K562 (cell line): ENCODE data around the gene CPLANE2. TPM values are rescaled to one million over a fixed set of nuclear protein-coding genes. Genes with fewer than 3 reads are reported as not detected.

Experiments
- ATAC-seq: fragments of 200-7000 bp; cut with Tn5 transposase; 3 replicates; pipeline ENCODE4 v1.9.1; 2020; ENCODE audit warnings: moderate library complexity
- BruUV-seq: library from RNA; stranded (reverse); fragments of 400-500 nt; replicated peaks from 2 replicates; lab custom pipeline; 2021; lab: Mats Ljungman, UMichigan
- CTCF ChIA-PET: fragments of 300-600 bp; formaldehyde crosslinking; extraction: SDS; loops from one replicate; lab custom pipeline; 2021; ENCODE audit warnings: low intra/inter-chr PET ratio; lab: Yijun Ruan, JAX
- POLR2A ChIA-PET: fragments of 300-600, 350-650 bp; sonication (Branson Sonifier 250); formaldehyde crosslinking; extraction: SDS; loops from one replicate; lab custom pipeline; 2021; ENCODE audit warnings: antibody characterized with exemption, inconsistent platforms; lab: Yijun Ruan, JAX
- DNase-seq, 4 experiments: peaks; one replicate each; pipeline versions ENCODE4 v3.0.0 to v3.0.0-alpha.2; 2011 to 2018; ENCODE audit warnings: low spot score in 3 of 4, mixed read lengths in 3 of 4; ENCODE audit errors: extremely low read depth in 1 of 4
- FAIRE-seq: peaks from 2 replicates; lab custom pipeline; 2011; peaks lifted over from hg19 to GRCh38; lab: Jason Lieb, UNC
- H2AFZ ChIP-seq: 2 replicates; pipeline ENCODE4 v1.6.0; 2011; ENCODE audit warnings: low read depth, low read length, control low read depth, inconsistent platforms
- H3K27ac ChIP-seq: fragments of 200-600 bp; 3 replicates; pipeline ENCODE4 v1.8.0; 2011; ENCODE audit warnings: low read depth, mild to moderate bottlenecking, control low read depth, inconsistent platforms, low read length, moderate library complexity, mixed read lengths; ENCODE audit errors: extremely low read depth
- H3K27me3 ChIP-seq, 2 experiments: fragments of 300-600 bp in 1 of 2; 2 replicates in 1 of 2; 3 replicates in 1 of 2; pipeline versions ENCODE4 v1.6.0 to v1.8.0; 2011; ENCODE audit warnings: inconsistent platforms in 2 of 2, low read length in 2 of 2, mild to moderate bottlenecking in 1 of 2, mixed read lengths in 1 of 2, moderate library complexity in 1 of 2; ENCODE audit not compliant: control insufficient read depth in 2 of 2, insufficient read depth in 2 of 2
- H3K36me3 ChIP-seq: fragments of 300-600 bp; 3 replicates; pipeline ENCODE4 v1.8.0; 2011; ENCODE audit warnings: mild to moderate bottlenecking, low read length, inconsistent platforms; ENCODE audit not compliant: control insufficient read depth, insufficient read depth
- H3K4me1 ChIP-seq, 2 experiments: fragments of 200-600 bp in 1 of 2; replicated peaks in 1 of 2; 2 replicates in 1 of 2; 3 replicates in 1 of 2; pipeline versions ENCODE4 v1.5.1 to v1.8.0; 2011; ENCODE audit warnings: inconsistent platforms in 2 of 2, low read length in 2 of 2, mild to moderate bottlenecking in 1 of 2, mixed read lengths in 1 of 2, moderate library complexity in 1 of 2; ENCODE audit not compliant: control insufficient read depth in 2 of 2, insufficient read depth in 2 of 2
- H3K4me2 ChIP-seq: 2 replicates; pipeline ENCODE4 v1.6.1; 2011; ENCODE audit warnings: low read length, control low read depth, inconsistent platforms, mixed read lengths; ENCODE audit not compliant: insufficient read depth
- H3K4me3 ChIP-seq: fragments of 200-600 bp; sonication (generic), shearing (Covaris generic); 2 replicates; pipeline ENCODE4 v1.5.1; 2016; ENCODE audit warnings: control low read depth, inconsistent platforms
- H3K79me2 ChIP-seq: fragments of 200-600 bp; 3 replicates; pipeline ENCODE4 v1.8.0; 2011; ENCODE audit warnings: low read length, inconsistent platforms; ENCODE audit not compliant: control insufficient read depth, insufficient read depth
- H3K9ac ChIP-seq, 2 experiments: 2 replicates each; pipeline versions ENCODE4 v1.6.0 to v1.6.1; 2011; ENCODE audit warnings: low read depth in 2 of 2, low read length in 2 of 2, control low read depth in 1 of 2, inconsistent platforms in 1 of 2, mild to moderate bottlenecking in 1 of 2, mixed read lengths in 1 of 2; ENCODE audit not compliant: insufficient read depth in 1 of 2
- H3K9me1 ChIP-seq: one replicate; pipeline ENCODE4 v1.6.0; 2011; ENCODE audit warnings: inconsistent platforms, mild to moderate bottlenecking, low read length, moderate library complexity; ENCODE audit not compliant: control insufficient read depth, insufficient read depth
- H3K9me3 ChIP-seq: replicated peaks from 2 replicates; pipeline ENCODE4 v1.5.1; 2011; ENCODE audit warnings: low read depth, low read length, inconsistent platforms; ENCODE audit not compliant: control insufficient read depth, insufficient read depth
- H4K20me1 ChIP-seq: replicated peaks from 2 replicates; pipeline ENCODE4 v1.6.1; 2011; ENCODE audit warnings: low read length, inconsistent platforms, mixed read lengths; ENCODE audit not compliant: control insufficient read depth, insufficient read depth
- ARID1B ChIP-seq: fragments of 450-650 bp; IDR thresholded peaks from 2 replicates; pipeline ENCODE4 v1.6.1; 2016; ENCODE audit warnings: antibody characterized with exemption, mild to moderate bottlenecking, inconsistent platforms
- BCOR ChIP-seq: fragments of 450-650 bp; IDR thresholded peaks from 2 replicates; pipeline ENCODE4 v1.6.1; 2016
- KDM1A ChIP-seq, 2 experiments: fragments of 450-650 bp; IDR thresholded peaks; 2 replicates each; pipeline ENCODE4 v1.6.1; 2016; ENCODE audit warnings: mild to moderate bottlenecking in 2 of 2
- NFRKB ChIP-seq: fragments of 450-650 bp; IDR thresholded peaks from 2 replicates; pipeline ENCODE4 v1.6.1; 2016; ENCODE audit warnings: low read depth
- RBM22 ChIP-seq: fragments of 200-400 bp; formaldehyde crosslinking; IDR thresholded peaks from 2 replicates; pipeline ENCODE4 v1.6.1; 2018; ENCODE audit warnings: low read length, low read depth; ENCODE audit not compliant: poor library complexity, severe bottlenecking
- RBM25 ChIP-seq: fragments of 200-400 bp; formaldehyde crosslinking; IDR thresholded peaks from 2 replicates; pipeline ENCODE4 v1.6.1; 2018; ENCODE audit warnings: low read length, low read depth, moderate library complexity; ENCODE audit not compliant: severe bottlenecking
- WGBS: fragments of 100-300 bp; shearing (Covaris generic); methylation state at CpG from one replicate; pipeline ENCODE4 v1.1.6; 2016; ENCODE audit warnings: low coverage, mixed read lengths; ENCODE audit not compliant: insufficient coverage; ENCODE audit errors: missing lambda C conversion rate; 5-methylcytosine and 5-hydroxymethylcytosine counted together
- in situ Hi-C: fragments of 300-500 bp; cut with MboI; formaldehyde crosslinking; loops from 4 replicates; pipeline ENCODE4 v1.15.0; 2018; ENCODE audit warnings: inconsistent platforms, mixed read lengths
- intact Hi-C: fragments of 100-400 bp; cut with micrococcal nuclease; formaldehyde crosslinking; loops from 2 replicates; pipeline ENCODE4 v1.14.2; 2022
- polyA plus RNA-seq, 8 experiments: library from polyadenylated mRNA; depleted of rRNA in 4 of 8; stranded (reverse) in 5 of 8; unstranded in 3 of 8; fragments of >200 nt; fragmentation: Nextera tagmentation in 2 of 8; fragmentation: Illumina TruSeq in 1 of 8; extraction: Ambion mirVana in 2 of 8; extraction: Trizol in 1 of 8; gene quantifications; 2 replicates each; pipeline versions ENCODE4 v1.2.1 to v1.2.3, GENCODE V29; 2011 to 2014; ENCODE audit warnings: inconsistent platforms in 1 of 8, missing spikeins in 1 of 8
- total RNA-seq, 7 experiments: library from RNA; depleted of rRNA in 6 of 7; stranded (reverse); fragments of >200 nt in 6 of 7; fragmentation: Illumina TruSeq in 2 of 7; extraction: Trizol in 2 of 7; gene quantifications; 2 replicates each; pipeline versions ENCODE4 v1.2.1 to v1.2.3, GENCODE V29; 2011 to 2021; ENCODE audit warnings: low replicate concordance in 1 of 7
- TF ChIP-seq, protein P1 (sequence below): fragments of 450-650 bp; formaldehyde crosslinking; IDR thresholded peaks from 2 replicates; pipeline ENCODE4 v1.4.0; 2020; ENCODE audit warnings: mild to moderate bottlenecking, mixed read lengths

CPLANE2 gene
- total and polyA plus RNA-seq, 9 of the 15 experiments (the other 6 are each of a cell fraction or from before 2014, with no cell fraction given) = 0.17 to 20.9 (median 8.1) TPM

DNA sequence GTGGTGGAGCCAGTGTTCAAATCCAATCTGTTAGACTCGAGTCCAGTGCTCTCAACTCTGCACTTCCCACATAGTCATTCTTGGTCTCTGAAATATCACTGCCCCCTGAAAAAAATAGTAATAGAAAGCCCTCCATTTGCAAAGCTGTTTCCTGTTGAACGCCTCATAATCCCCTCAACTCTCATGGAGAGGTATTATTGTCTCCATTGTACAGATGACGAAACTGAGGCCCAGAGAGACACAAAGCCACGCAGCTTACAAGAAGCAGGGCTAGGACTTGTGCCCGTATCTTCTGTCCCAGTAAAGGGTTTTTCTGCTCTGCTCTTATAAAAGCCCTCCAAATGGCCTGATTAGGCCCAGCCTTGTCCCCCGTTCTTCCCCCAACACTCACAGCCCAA lies 18.3 kb downstream of the CPLANE2 start:
- FAIRE-seq = no peak
- POLR2A ChIA-PET = interaction anchor here (1.1 to 3.3 kb wide), 3 partner anchors 10 to 13 kb away, joined by 3 to 21 read pairs (median 8); no protein-coding TSS in a partner anchor
- CTCF ChIA-PET = no interaction called here

DNA sequence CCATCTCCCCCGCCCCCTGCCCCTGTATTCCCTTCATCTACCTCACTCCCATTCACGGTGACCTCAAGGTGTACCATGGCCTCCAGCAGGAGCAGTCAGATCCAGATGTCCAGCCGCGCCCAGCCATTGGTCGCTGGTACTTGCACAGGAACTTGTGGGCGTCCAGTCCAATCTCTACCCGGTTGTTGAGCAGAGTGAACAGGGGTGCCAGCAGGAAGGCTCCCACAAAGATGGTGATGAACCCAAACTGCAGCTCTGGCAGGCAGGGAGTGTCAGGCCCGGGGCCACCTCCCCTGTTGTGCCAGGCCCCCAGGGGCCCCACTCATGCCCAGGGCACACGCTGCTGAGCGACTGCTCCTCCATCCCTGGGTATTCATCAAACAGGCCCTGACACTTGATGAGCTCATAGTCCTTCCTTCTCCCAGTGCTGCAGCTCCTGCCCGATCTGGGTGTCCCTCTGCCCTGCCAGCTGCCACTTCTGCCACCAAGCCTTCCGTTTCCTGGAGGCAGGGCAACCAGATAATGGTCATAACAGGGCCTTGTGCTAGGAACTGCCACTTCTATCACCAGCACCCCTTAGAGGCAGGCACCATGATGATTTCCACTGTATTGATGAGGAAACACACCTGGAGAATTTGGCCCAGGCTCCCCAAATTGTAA lies 18.8 kb downstream of the CPLANE2 start:
- DNase-seq = no peak
- H3K27ac ChIP-seq = no peak overlapping the region
- H2AFZ ChIP-seq = peak overlapping the region; percentile 90
- ATAC-seq = no peak
- H3K27me3 ChIP-seq = no peaks in the 10 kb centered on the region
- H4K20me1 ChIP-seq = no peaks in the 10 kb centered on the region
- FAIRE-seq = no peak
- H3K36me3 ChIP-seq = no peaks in the 10 kb centered on the region
- in situ Hi-C loops (no loop called here), intact Hi-C loops (no loop called here)
- TF ChIP-seq NFRKB = no peak
- TF ChIP-seq, protein P1, sequence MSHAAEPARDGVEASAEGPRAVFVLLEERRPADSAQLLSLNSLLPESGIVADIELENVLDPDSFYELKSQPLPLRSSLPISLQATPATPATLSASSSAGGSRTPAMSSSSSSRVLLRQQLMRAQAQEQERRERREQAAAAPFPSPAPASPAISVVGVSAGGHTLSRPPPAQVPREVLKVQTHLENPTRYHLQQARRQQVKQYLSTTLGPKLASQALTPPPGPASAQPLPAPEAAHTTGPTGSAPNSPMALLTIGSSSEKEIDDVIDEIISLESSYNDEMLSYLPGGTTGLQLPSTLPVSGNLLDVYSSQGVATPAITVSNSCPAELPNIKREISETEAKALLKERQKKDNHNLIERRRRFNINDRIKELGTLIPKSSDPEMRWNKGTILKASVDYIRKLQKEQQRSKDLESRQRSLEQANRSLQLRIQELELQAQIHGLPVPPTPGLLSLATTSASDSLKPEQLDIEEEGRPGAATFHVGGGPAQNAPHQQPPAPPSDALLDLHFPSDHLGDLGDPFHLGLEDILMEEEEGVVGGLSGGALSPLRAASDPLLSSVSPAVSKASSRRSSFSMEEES (CRISPR knock-in tag) = no peak
- ChIA-PET POLR2A (interaction anchor here (0.9 to 3.3 kb wide), 7 partner anchors 8 to 132 kb away, joined by 3 to 21 read pairs (median 4); no protein-coding TSS in a partner anchor), CTCF (no interaction called here)
- H3K4me3 ChIP-seq = no peak overlapping the region
- H3K9me3 ChIP-seq = no peaks in the 10 kb centered on the region
- BruUV-seq = no TSS peak
- H3K4me2 ChIP-seq = peak overlapping the region; percentile 70; the same call in 1 of the 2 replicates
- no peaks in the 10 kb centered on the region for H3K79me2 ChIP-seq
- peaks cover 15 to 27% of the 10 kb centered on the region in 2 experiments; a peak in 4 of 5 replicates for H3K4me1 ChIP-seq
- WGBS = 64% methylated on average over 12 of the region's 12 CpGs
- peak overlapping the region in 1 of 2 experiments; percentile 86; a peak in 2 of 4 replicates for H3K9ac ChIP-seq
- peaks cover 3% of the 10 kb centered on the region for H3K9me1 ChIP-seq

More for the DNA sequence above, 18.3 kb downstream of the CPLANE2 start:
- no TSS peak for BruUV-seq
- H3K9ac ChIP-seq = peak overlapping the region in 1 of 2 experiments; percentile 65; a peak in 2 of 4 replicates
- no peaks in the 10 kb centered on the region for H3K36me3 ChIP-seq
- 47% methylated on average over 6 of the region's 6 CpGs for WGBS
- H3K4me1 ChIP-seq = peaks cover 15 to 27% of the 10 kb centered on the region in 2 experiments; a peak in 4 of 5 replicates
- in situ Hi-C loops (no loop called here), intact Hi-C loops (no loop called here)
- no peaks in the 10 kb centered on the region for H4K20me1 ChIP-seq
- peak; percentile 58 for TF ChIP-seq BCOR
- TF ChIP-seq RBM25 = peak; percentile 83
- TF ChIP-seq RBM22 = no peak
- TF ChIP-seq KDM1A (IDR thresholded peaks at IDR 0.05) = peak; percentile 18 to 19; a peak in 1 of 4 replicates
- TF ChIP-seq ARID1B = no peak
- H3K9me3 ChIP-seq = no peaks in the 10 kb centered on the region
- DNase-seq (no peak), ATAC-seq (no peak)
- no peak overlapping the region for H3K27ac ChIP-seq
- no peaks in the 10 kb centered on the region for H3K79me2 ChIP-seq
- no peak overlapping the region for H2AFZ ChIP-seq
- H3K4me2 ChIP-seq = no peak overlapping the region
- H3K27me3 ChIP-seq = no peaks in the 10 kb centered on the region
- no peak overlapping the region for H3K4me3 ChIP-seq
- H3K9me1 ChIP-seq = peaks cover 3% of the 10 kb centered on the region
